Hepatocyte (in vitro differentiated cells): ENCODE data around the gene MS4A13.

Experiments used
- CTCF ChIP-seq: fragments of 200-600 bp; sonication (generic); IDR thresholded peaks from 2 replicates; pipeline ENCODE4 v1.5.1; 2016; ENCODE audit warnings: antibody characterized with exemption, mild to moderate bottlenecking; ENCODE audit not compliant: poor library complexity
- EZH2 ChIP-seq: fragments of 200-600 bp; sonication (generic); IDR thresholded peaks from 2 replicates; pipeline ENCODE4 v1.6.1; 2016; ENCODE audit warnings: antibody characterized with exemption, mild to moderate bottlenecking, borderline replicate concordance
- EZH2phosphoT487 ChIP-seq: fragments of 200-600 bp; sonication (generic); IDR thresholded peaks from one replicate; pipeline ENCODE4 v1.6.1; 2018; ENCODE audit warnings: antibody characterized with exemption, mild to moderate bottlenecking, low read depth, moderate library complexity; ENCODE audit not compliant: unreplicated experiment, severe bottlenecking

GRCh38 chr11:60500276-60500910 is 14.8 kb upstream of the MS4A13 start:
- no peak for TF ChIP-seq CTCF
- TF ChIP-seq EZH2, result no peak
- no peak for TF ChIP-seq EZH2phosphoT487
